H1 (cell line): ENCODE results near the gene SRPRB. TPM values are rescaled to one million over a fixed set of nuclear protein-coding genes. Genes with fewer than 3 reads are reported as not detected.

Source experiments
- CEBPB ChIP-seq: IDR thresholded peaks from 2 replicates; pipeline ENCODE4 v1.6.1; 2012; ENCODE audit warnings: low read depth, low read length
- CHD7 ChIP-seq: fragments of 300-600 bp; sonication (generic); IDR thresholded peaks from 2 replicates; pipeline ENCODE4 v1.7.1; 2012; ENCODE audit warnings: low read length, moderate library complexity, mild to moderate bottlenecking, inconsistent platforms; ENCODE audit not compliant: insufficient replicate concordance
- CTCF ChIP-seq, 3 experiments: IDR thresholded peaks; 1 replicate in 2 of 3; 2 replicates in 1 of 3; pipeline versions ENCODE4 v1.5.1 to v1.6.1; 2011; ENCODE audit warnings: low read length in 3 of 3, mild to moderate bottlenecking in 3 of 3, inconsistent platforms in 2 of 3, low read depth in 1 of 3, moderate library complexity in 1 of 3; ENCODE audit not compliant: insufficient read depth in 1 of 3; ENCODE audit errors: control extremely low read depth in 1 of 3
- GABPA ChIP-seq: IDR thresholded peaks from 2 replicates; pipeline ENCODE4 v1.6.1; 2011; ENCODE audit warnings: mild to moderate bottlenecking, low read length, moderate library complexity, borderline replicate concordance; ENCODE audit not compliant: insufficient read depth
- RBBP5 ChIP-seq: IDR thresholded peaks from 2 replicates; pipeline ENCODE4 v1.7.1; 2012; ENCODE audit warnings: low read depth, mild to moderate bottlenecking, inconsistent platforms, low read length, moderate library complexity, borderline replicate concordance
- SRF ChIP-seq: IDR thresholded peaks from 2 replicates; pipeline ENCODE4 v1.6.1; 2011; ENCODE audit warnings: mild to moderate bottlenecking, low read depth, low read length, moderate library complexity
- polyA plus RNA-seq, 7 experiments: library from polyadenylated mRNA; depleted of rRNA in 3 of 7; stranded (reverse) in 5 of 7; unstranded in 2 of 7; fragments of >200 nt in 5 of 7; fragments of 200-250 nt in 2 of 7; gene quantifications; 1 replicate in 5 of 7; 2 replicates in 1 of 7; 4 replicates in 1 of 7; pipeline versions ENCODE4 v1.2.1 to v1.2.3, GENCODE V29; 2011 to 2013; ENCODE audit warnings: missing spikeins in 2 of 7, mixed read lengths in 2 of 7
- total RNA-seq: library from RNA; stranded (reverse); fragmentation: NEBNext Ultra II Directional; extraction: Animal tissue kit (Norgen Biotek cat#: 25700); gene quantifications from 2 replicates; pipeline ENCODE4 v1.2.1, GENCODE V29; 2021
- TF ChIP-seq, protein P1 (sequence below): IDR thresholded peaks from 2 replicates; pipeline ENCODE4 v1.6.1; 2012; ENCODE audit warnings: low read length, inconsistent platforms

Gene SRPRB
- total and polyA plus RNA-seq, 2 of the 8 experiments (the other 6 are each of a cell fraction or from before 2014, with no cell fraction given): 15.9 to 49.8 TPM

GRCh38 chr3:133765256-133765655 is 40.4 kb upstream of the SRPRB start (continued):
- no peak for TF ChIP-seq CHD7
- TF ChIP-seq, protein P1, sequence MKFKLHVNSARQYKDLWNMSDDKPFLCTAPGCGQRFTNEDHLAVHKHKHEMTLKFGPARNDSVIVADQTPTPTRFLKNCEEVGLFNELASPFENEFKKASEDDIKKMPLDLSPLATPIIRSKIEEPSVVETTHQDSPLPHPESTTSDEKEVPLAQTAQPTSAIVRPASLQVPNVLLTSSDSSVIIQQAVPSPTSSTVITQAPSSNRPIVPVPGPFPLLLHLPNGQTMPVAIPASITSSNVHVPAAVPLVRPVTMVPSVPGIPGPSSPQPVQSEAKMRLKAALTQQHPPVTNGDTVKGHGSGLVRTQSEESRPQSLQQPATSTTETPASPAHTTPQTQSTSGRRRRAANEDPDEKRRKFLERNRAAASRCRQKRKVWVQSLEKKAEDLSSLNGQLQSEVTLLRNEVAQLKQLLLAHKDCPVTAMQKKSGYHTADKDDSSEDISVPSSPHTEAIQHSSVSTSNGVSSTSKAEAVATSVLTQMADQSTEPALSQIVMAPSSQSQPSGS: no peak
- no peak for TF ChIP-seq CTCF (IDR thresholded peaks at IDR 0.05; ENCODE audit: control extremely low read depth in 1 of 3, insufficient read depth in 1 of 3, low read depth in 1 of 3, low read length in 3 of 3)
- no peak for TF ChIP-seq CEBPB
- TF ChIP-seq SRF: no peak
- TF ChIP-seq GABPA: no peak
- TF ChIP-seq RBBP5: no peak
